Pulmonary artery endothelial cell (primary cell): ENCODE measurements around the gene STRA6. TPM values are rescaled to one million over a fixed set of nuclear protein-coding genes. Genes with fewer than 3 reads are reported as not detected.

Experiments used
- DNase-seq: peaks from one replicate; pipeline ENCODE4 v3.0.0-alpha.2; 2011; ENCODE audit warnings: low read depth, low spot score
- total RNA-seq: library from RNA; depleted of rRNA; stranded (reverse); fragments of >200 nt; gene quantifications from 2 replicates; pipeline ENCODE4 v1.2.3, GENCODE V29; 2014

Gene STRA6
- total RNA-seq, 1 donor from 2014 or later = not detected

- no peak for DNase-seq
These were observed 5.9 kb upstream of the STRA6 start for GRCh38 chr15:74208496-74208895.

DNA sequence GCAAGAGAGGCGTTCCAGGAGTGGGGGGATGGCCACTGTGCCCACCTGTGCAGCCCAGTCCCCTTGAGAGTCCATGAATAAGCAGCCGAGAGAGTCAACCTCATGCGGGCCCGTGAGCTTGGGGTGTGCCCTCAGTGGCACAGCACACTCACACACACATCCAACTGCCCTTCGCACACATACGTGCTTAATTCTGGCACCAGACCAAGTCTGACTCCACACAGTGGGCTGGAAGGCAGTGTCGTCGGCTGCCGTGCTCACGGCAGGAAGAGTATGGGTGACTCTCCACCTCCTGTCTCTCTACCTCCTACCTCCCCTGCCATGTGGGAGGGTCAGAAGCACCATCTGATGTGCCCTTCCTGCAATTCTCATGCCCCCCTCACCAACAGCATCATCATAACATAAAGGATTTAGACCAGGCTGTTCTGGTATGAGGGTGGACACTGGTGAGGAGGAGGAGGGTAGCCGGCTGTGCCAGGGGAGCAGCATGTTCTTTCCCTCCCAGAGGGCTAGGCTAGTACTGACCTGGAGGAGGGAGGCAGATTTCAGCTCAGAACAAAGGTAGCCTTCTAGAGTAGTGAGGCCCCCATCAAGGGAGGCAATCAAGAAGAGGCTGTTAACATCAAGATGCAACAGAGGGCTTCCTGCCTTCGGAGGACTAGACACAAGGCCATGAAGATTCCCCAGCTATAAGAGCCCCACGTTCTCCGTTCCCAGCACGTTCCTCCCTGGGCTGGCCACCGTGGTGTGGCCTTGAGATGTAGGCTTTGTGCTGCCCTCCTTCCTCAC, 5.3 kb upstream of the STRA6 start:
- no peak for DNase-seq

- DNase-seq = no peak
These were observed 4.3 kb upstream of the STRA6 start for GRCh38 chr15:74206801-74207281.

DNA sequence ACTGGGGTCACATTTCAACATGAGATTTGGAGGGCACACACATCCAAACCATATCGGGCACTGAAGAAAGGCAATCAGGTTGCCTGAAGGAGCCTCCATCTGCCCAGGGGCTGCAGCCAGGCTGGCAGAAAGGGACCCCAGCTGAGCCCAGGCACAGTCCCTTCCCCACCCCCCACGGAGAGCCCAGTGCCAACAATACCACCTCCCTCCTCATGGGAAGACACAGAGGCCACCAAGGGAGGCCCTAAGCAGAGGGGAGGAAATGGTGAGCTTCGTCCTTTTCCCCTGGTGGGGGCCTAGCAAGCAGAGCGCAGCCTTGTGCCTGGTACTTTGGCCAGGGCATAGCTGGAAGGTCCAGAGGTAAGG, 3.0 kb upstream of the STRA6 start:
- DNase-seq = no peak

GRCh38 chr15:74203914-74204431, 1.4 kb upstream of the STRA6 start:
- no peak for DNase-seq

- DNase-seq = no peak
These were observed 722 bp downstream of the STRA6 start for GRCh38 chr15:74201710-74202420.

DNA sequence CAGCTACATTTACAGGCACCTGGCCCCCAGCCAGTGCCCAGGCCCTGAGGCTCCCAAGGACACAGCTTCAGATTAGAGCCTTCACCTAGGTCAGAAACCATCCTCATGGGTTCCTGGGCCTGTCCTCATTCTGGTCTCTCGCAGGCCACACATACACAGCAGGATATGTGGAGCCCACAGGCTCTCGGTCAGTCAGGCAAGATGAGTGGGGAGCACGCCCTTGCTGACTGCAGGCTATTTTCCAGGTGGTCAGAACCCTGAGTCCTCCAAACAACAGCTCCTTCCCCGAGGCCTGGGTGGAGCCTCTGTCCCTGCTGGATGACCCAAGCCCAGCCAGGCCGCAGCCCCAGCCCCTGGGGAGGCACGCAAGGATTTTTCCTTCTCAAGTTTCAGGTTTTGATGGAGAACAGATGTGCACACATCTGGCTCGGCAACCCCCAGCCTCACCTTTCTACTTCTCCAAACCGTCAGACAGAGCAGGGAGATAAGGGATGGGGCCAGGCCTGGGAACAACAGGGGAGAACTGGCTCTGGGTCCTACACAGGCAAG, 1.6 kb downstream of the STRA6 start:
- DNase-seq = no peak

GRCh38 chr15:74200412-74200815, 2.2 kb downstream of the STRA6 start:
- DNase-seq = no peak

- DNase-seq = no peak
These were observed 3.3 kb downstream of the STRA6 start for GRCh38 chr15:74199297-74199652.

DNA sequence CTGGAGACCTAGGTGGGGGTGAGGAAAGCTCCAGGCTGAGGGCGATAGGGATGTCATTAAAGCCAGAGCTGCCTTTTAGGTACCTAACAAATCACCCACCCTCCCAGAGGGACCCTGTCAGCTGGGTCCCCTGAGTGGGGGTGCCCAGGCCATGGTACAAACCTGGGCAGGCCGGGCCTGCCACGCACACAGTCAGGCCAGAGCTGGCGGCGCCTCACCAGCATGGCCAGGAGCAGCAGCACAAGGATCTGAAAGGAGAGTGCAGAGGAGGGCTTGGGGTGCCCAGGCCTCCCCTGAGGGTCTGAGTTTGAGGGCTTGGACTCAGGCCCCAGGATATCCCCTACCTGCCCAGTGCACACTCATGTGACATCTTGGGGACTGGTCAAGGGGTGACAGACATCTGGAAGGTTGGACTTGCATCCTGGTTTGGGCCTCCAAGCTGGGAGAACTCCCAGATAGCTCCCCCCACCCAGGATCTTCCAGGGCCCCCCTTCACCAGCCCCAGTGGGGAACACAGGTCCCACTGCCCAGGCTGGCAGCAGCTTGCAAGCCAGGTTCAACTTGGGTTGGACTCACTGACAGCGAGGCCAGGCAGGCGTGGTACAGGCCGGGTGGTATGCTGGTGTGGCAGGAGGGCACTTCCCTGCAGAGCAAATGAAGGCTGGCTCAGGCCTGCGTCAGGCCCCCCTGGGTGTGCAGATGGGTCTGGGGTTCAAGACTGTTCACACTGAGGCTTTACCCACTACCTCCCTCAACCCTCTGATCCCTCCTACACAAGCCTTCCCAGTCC, 5.2 kb downstream of the STRA6 start:
- DNase-seq = no peak

GRCh38 chr15:74196175-74196574, 6.4 kb downstream of the STRA6 start:
- DNase-seq = no peak

- no peak for DNase-seq
These were observed 7.7 kb downstream of the STRA6 start for GRCh38 chr15:74194572-74195559.

- no peak for DNase-seq
These were observed 8.7 kb downstream of the STRA6 start for GRCh38 chr15:74193905-74194304.

DNA sequence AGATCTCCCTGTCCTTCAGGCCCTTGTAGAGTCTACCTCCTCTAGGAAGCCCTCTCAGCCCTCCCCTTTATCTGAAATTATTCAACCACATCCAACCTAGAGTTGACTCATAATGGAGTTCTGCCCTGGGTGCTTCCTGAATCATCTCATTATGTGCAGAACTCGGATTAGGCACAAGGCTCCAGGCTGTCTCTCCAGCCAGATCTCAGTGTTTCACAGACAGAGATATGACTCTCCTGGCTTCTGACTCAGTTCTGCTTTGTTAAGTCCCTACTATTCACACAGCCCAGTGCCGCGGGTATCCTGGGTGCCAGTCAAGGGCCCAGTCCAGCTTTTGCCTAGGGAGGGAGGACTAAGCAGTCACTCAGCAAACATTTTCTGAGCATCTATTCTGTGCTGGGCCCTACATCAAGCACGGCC, 9.3 kb downstream of the STRA6 start:
- DNase-seq = no peak

DNA sequence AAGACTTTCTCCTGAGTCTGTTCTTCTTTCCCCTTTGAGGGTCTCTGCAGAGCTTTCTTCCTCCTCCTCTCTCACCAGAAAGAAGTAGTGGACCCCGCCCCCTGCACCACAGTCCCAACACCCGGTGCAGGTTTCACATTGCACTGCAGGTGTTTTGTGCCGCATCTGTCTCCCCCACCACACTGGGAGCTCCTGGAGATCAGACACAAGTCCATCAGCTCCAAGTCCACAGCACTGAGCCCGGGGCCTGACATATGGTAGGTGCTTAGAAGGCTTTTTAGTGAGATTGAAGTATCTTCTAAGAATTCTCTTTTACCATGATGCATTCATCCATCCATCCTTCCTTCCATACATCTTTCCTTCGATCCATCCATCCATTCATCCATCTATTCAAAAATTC, 9.8 kb downstream of the STRA6 start:
- no peak for DNase-seq

DNA sequence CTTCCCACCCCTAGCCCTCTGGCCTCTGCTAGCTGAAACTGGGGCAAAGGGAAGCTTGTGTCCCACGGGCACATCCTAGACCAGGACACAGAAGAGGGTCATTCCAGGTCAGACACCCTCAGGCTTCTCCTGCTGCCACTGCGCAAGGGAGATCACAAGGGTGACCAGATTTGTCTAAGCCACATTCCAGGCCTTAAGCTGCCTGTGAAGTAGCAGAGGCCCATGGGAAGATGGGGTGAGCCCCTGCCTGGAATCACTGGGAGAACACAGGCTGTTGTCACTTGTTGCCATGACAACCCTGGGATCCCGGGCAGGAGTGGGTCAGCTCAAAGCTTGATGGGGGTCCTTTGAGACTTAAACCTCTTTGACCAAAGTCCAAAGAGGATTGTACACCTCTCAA, 10.8 kb downstream of the STRA6 start:
- no peak for DNase-seq

DNA sequence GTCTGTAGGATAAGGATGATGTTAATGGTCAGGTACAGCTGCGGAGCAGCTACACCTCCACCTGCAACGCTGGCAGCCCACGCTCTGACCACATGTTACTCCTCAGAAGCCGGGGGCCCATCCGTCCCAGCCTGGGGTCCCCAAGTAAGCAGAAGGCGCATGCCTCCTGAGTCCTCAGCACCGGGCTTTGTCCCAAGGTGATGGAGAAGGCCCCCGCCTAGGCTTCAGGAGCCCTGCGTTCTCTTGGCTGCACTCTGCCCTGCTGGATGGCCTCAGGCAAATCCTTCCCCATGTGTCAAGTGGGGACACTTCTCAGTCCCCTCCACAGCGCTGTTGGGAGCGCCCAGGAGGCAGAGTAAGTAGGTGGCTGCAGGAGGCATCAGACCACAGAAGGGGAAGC, 14.4 kb downstream of the STRA6 start:
- no peak for DNase-seq

GRCh38 chr15:74185710-74186348, 16.8 kb downstream of the STRA6 start:
- no peak for DNase-seq

GRCh38 chr15:74184582-74185091, 17.9 kb downstream of the STRA6 start:
- DNase-seq = no peak

DNA sequence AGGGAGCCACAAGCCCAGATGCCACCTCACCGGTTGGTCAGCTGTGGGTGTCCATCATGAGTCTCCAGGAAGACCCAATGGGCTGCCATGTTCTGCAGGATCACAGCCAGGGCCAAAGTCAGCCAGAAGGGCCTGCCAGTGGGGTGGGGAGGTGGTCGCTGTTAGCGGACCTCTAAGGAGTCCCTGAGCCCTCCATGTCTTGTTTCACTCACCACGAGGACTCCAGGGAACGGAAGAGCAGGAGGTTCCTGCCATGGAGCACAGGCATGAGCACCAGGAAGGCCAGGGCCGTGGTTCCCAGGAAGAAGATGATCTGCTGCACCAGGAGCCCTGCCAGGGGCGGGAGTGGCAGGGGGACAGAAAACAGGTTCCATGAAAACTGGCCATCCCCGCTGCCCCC, 20.5 kb downstream of the STRA6 start:
- no peak for DNase-seq
